ENCODE data around the gene TAF6. TPM values are rescaled to one million over a fixed set of nuclear protein-coding genes. Genes with fewer than 3 reads are reported as not detected.

TAF6 gene
- total RNA-seq, 4 donors from 2014 or later = 31.7 to 59.3 (median 48.9) TPM

DNA sequence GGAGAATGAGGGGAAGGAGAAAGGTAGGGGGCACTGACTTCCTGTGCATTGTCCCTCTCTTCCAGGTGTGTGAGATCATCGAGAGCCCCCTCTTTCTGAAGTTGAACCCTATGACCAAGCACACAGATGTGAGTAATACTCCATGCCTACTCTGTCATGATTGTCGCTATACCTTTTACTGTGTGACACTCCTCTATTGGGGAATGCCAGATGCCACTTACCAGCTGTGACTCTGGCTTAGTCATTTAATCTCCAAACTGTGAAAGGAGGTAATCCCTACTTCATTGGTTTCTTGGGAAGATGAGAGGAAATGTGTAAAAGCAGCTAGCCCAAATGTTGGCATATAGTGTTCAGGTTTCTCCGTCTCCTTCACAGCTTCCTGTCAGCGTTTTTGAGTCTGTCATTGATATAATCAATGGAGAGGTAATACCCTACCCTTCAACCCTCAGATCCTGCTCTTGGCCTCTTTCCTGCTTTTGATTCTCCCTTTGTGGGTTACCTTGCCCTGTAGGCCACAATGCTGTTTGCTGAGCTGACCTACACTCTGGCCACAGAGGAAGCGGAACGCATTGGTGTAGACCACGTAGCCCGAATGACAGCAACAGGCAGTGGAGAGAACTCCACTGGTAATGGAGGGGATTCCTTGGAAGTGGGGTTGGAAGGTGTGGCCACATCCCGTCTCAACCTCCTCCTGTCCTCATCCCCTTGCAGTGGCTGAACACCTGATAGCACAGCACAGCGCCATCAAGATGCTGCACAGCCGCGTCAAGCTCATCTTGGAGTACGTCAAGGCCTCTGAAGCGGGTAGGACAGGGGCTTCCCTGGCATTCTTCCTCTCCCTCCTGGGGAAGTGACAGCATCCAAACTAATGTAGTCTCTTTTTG, 28.4 kb downstream of the TAF6 start:
- H3K27ac ChIP-seq = no peak overlapping the region

DNA sequence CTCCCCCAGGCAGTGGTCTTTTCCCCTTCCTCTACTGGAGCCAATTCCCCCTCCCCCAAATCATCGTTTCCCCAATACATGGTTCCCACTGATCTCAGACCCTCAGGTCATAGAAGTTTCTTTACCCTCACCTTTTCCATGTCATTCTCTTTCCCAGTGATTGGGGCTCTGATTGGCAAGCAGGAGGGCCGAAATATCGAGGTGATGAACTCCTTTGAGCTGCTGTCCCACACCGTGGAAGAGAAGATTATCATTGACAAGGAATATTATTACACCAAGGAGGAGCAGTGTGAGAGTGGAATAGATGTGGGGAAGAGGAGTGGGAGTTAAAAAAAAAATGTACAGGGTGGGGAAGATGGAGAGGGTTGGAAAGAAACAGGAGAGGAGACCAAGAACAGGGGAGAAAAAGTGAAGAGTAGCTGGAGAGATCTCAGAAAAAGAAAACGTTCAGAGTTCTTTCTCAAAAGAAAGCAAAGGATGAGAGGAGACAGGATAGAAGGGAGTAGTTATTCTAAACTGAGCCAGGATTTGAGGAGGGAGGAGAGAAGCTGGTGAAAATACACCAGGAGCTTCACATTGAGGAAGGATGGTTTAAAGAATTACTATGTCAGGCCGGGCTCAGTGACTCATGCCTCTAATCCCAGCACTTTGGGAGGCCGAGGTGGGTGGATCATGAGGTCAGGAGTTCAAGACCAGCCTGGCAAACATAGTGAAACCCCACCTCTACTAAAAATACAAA, 29.5 kb downstream of the TAF6 start:
- H3K4me1 ChIP-seq = peaks cover 24% of the 10 kb centered on the region
- H3K9me3 ChIP-seq = no peaks in the 10 kb centered on the region
- TF ChIP-seq POLR2A (IDR thresholded peaks at IDR 0.05) (no peak), POLR2AphosphoS5 (IDR thresholded peaks at IDR 0.05) (no peak), EP300 (IDR thresholded peaks at IDR 0.05) (no peak)
- TF ChIP-seq, protein P1, sequence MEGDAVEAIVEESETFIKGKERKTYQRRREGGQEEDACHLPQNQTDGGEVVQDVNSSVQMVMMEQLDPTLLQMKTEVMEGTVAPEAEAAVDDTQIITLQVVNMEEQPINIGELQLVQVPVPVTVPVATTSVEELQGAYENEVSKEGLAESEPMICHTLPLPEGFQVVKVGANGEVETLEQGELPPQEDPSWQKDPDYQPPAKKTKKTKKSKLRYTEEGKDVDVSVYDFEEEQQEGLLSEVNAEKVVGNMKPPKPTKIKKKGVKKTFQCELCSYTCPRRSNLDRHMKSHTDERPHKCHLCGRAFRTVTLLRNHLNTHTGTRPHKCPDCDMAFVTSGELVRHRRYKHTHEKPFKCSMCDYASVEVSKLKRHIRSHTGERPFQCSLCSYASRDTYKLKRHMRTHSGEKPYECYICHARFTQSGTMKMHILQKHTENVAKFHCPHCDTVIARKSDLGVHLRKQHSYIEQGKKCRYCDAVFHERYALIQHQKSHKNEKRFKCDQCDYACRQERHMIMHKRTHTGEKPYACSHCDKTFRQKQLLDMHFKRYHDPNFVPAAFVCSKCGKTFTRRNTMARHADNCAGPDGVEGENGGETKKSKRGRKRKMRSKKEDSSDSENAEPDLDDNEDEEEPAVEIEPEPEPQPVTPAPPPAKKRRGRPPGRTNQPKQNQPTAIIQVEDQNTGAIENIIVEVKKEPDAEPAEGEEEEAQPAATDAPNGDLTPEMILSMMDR (IDR thresholded peaks at IDR 0.05) = no peak
- H3K27ac ChIP-seq = peak overlapping the region; percentile 93
- peak overlapping the region; percentile 75 for H3K4me3 ChIP-seq
- WGBS = 23% methylated on average over 7 of the region's 7 CpGs
- no peaks in the 10 kb centered on the region for H3K27me3 ChIP-seq
- no peak for DNase-seq (ENCODE audit: low spot score in 2 of 2)
- H3K36me3 ChIP-seq = peaks cover 43% of the 10 kb centered on the region

More for the DNA sequence above, 28.4 kb downstream of the TAF6 start:
- Histone ChIP-seq H3K4me1 (peaks cover 24% of the 10 kb centered on the region), H3K27me3 (no peaks in the 10 kb centered on the region), H3K9me3 (no peaks in the 10 kb centered on the region), H3K4me3 (no peak overlapping the region), H3K36me3 (peaks cover 55% of the 10 kb centered on the region)
- 88% methylated on average over 14 of the region's 14 CpGs for WGBS
- TF ChIP-seq POLR2AphosphoS5 (IDR thresholded peaks at IDR 0.05) (no peak), EP300 (IDR thresholded peaks at IDR 0.05) (no peak), POLR2A (IDR thresholded peaks at IDR 0.05) (no peak)
- TF ChIP-seq, protein P1 (IDR thresholded peaks at IDR 0.05) = no peak
- no peak for DNase-seq (ENCODE audit: low spot score in 2 of 2)

DNA sequence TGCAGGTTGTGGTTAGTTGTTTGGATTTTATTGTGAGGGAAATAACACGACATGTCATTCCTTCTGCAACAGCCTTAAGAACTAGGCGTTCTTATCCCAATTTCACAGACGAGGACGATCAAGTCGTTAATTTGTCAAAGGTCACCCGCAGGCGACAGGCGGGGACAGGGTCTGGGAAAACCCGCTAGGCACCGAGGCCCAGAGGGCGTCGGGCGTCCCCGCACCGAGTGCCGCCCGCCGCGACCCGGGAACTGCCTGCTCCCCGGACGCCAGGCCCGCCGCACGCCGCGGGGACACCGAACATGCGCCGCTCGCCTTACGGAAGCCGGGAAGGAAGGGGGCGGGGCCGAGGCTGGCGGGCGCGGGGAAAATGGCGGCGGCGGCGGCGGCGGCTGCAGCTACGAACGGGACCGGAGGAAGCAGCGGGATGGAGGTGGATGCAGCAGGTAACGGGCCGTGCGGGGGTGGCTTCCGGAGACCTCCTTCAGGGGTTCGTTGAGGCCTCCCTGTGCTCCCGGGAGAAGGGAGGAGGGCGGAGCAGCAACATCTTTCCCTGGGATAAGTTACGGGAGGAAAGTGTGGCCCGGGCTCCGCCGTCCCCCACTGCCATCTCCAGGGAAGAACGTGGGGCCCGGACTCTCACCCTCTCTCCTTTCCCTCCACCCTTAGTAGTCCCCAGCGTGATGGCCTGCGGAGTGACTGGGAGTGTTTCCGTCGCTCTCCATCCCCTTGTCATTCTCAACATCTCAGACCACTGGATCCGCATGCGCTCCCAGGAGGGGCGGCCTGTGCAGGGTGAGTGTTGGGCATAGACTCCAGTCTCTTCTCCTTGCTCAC, 30.3 kb downstream of the TAF6 start, which contains the start of gene COPS6:
TSS of gene COPS6 (plus strand) at position 349 of the 837 bp plus-strand sequence. CDS start at position 371, 22 bp downstream.
- Histone ChIP-seq H3K4me3 (peak within 1 kb of the TSS; percentile 75), H3K4me1 (peaks cover 22% of the 10 kb centered on the region), H3K36me3 (peaks cover 35% of the 10 kb centered on the region), H3K9me3 (no peaks in the 10 kb centered on the region), H3K27me3 (no peaks in the 10 kb centered on the region), H3K27ac (peak within 1 kb of the TSS; percentile 93)
- DNase-seq (ENCODE audit: low spot score in 2 of 2) = peak; percentile 88 to 92
- TF ChIP-seq, protein P1 (IDR thresholded peaks at IDR 0.05) = no peak
- TF ChIP-seq POLR2A (IDR thresholded peaks at IDR 0.05) (peak; percentile 52 to 58), POLR2AphosphoS5 (IDR thresholded peaks at IDR 0.05) (peak in 2 of 3 donors; percentile 38 to 99), EP300 (IDR thresholded peaks at IDR 0.05) (no peak)
- under 1% methylated on average over 40 of the region's 68 CpGs for WGBS

DNA sequence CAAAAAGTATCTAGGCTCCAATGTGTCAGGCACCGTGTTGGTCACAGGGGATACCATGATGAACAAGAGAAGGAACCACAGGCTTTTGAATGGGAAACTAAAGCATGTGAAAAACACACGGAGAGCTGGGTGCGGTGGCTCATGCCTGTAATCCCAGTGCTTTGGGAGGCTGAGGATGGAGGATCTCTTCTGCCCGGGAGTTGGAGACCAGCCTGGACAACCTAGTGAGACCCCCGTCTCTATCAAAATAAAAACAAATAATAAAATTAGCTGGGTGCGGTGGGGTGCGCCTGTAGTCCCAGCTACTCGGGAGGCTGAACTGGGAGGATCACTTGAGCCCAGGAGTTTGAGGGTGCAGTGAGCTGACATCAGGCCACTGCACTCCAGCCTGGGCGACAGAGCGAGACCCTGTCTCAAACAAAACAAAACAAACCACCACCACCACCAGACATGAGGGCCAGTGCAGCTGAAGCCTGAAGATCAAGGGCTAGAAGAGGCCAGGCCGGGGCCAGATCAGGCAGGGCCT, 31.0 kb downstream of the TAF6 start:
- H3K36me3 ChIP-seq = peaks cover 29% of the 10 kb centered on the region
- 79% methylated on average over 11 of the region's 11 CpGs for WGBS
- peaks cover 18% of the 10 kb centered on the region for H3K4me1 ChIP-seq
- no peaks in the 10 kb centered on the region for H3K27me3 ChIP-seq
- no peak for DNase-seq (ENCODE audit: low spot score in 2 of 2)
- H3K4me3 ChIP-seq = peak overlapping the region; percentile 75
- peak overlapping the region; percentile 93 for H3K27ac ChIP-seq
- H3K9me3 ChIP-seq = no peaks in the 10 kb centered on the region
- TF ChIP-seq EP300 (IDR thresholded peaks at IDR 0.05) = no peak
- TF ChIP-seq, protein P1 (IDR thresholded peaks at IDR 0.05) = no peak
- no peak for TF ChIP-seq POLR2AphosphoS5 (IDR thresholded peaks at IDR 0.05)
- no peak for TF ChIP-seq POLR2A (IDR thresholded peaks at IDR 0.05)
